Measurements from ENCODE around the gene CASS4. TPM values are rescaled to one million over a fixed set of nuclear protein-coding genes. Genes with fewer than 3 reads are reported as not detected.

The CASS4 gene
- total and polyA plus RNA-seq, 2 donors (not counting 3 experiments of a cell fraction or from before 2014, with no cell fraction given): not detected

- H3K4me2 ChIP-seq (ENCODE audit: insufficient read depth, low read length): no peak overlapping the region
- ChIA-PET POLR2A (no interaction called here), CTCF (interaction anchor here (1.4 to 1.5 kb wide), 3 partner anchors 16 to 28 kb away, joined by 3 to 5 read pairs (median 4); partner anchors contain the start of gene CASS4)
- no peak overlapping the region for H3K9ac ChIP-seq (replicated peaks; ENCODE audit: extremely low read depth, insufficient read depth, low read length)
- DNase-seq (ENCODE audit: low read depth, low spot score) (no peak), FAIRE-seq (no peak)
- H3K36me3 ChIP-seq (ENCODE audit: control insufficient read depth in 2 of 2, extremely low read depth in 1 of 2, insufficient read depth in 2 of 2, low read length in 2 of 2): peaks cover 14 to 24% of the 10 kb centered on the region in 2 experiments
- intact Hi-C loops (cut with micrococcal nuclease): no loop called here
- dilution Hi-C loops (cut with MboI; ENCODE audit: extremely low pct_ligation_motif_present, low sequenced_read_pairs): no loop called here
- peaks cover 14% of the 10 kb centered on the region for H3K4me1 ChIP-seq (ENCODE audit: control insufficient read depth, extremely low read depth, insufficient read depth, low read length)
- no TSS peak for BruUV-seq (replicated peaks)
- no peak overlapping the region for H3K4me3 ChIP-seq (replicated peaks in 1 of 3; ENCODE audit: insufficient read depth in 1 of 3, low read depth in 1 of 3, low read length in 3 of 3)
- TF ChIP-seq GATA2 (IDR thresholded peaks at IDR 0.05; ENCODE audit: insufficient read depth, insufficient read length, low read depth, low read length) (no peak), CTCF (IDR thresholded peaks at IDR 0.05; ENCODE audit: extremely low read depth in 1 of 2, insufficient read depth in 1 of 2, low read depth in 1 of 2, low read length in 2 of 2) (no peak), FOS (IDR thresholded peaks at IDR 0.05; ENCODE audit: borderline replicate concordance, insufficient read depth, low read length) (no peak), POLR2AphosphoS5 (IDR thresholded peaks at IDR 0.05; ENCODE audit: insufficient read depth, low read depth, low read length) (no peak), MYC (IDR thresholded peaks at IDR 0.05; ENCODE audit: low read depth, low read length) (no peak), POLR2A (IDR thresholded peaks at IDR 0.05; ENCODE audit: low read depth, low read length) (no peak), JUN (IDR thresholded peaks at IDR 0.05; ENCODE audit: borderline replicate concordance, insufficient read depth, insufficient read length, low read depth) (no peak), EZH2 (IDR thresholded peaks at IDR 0.05; ENCODE audit: borderline replicate concordance, low read depth, low read length, severe bottlenecking) (no peak)
- TF ChIP-seq, protein P1, sequence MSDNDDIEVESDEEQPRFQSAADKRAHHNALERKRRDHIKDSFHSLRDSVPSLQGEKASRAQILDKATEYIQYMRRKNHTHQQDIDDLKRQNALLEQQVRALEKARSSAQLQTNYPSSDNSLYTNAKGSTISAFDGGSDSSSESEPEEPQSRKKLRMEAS (IDR thresholded peaks at IDR 0.05; ENCODE audit: insufficient read depth, insufficient read length): no peak
- H3K27ac ChIP-seq (ENCODE audit: insufficient read depth, low read depth, low read length): no peak overlapping the region
- no peaks in the 10 kb centered on the region for H4K20me1 ChIP-seq (replicated peaks; ENCODE audit: control insufficient read depth, extremely low read depth, insufficient read depth, low read length)
- H3K9me3 ChIP-seq (replicated peaks; ENCODE audit: control insufficient read depth, insufficient read depth, low read length): no peaks in the 10 kb centered on the region
- no peaks in the 10 kb centered on the region for H3K9me1 ChIP-seq (replicated peaks; ENCODE audit: control insufficient read depth, extremely low read depth, insufficient read depth, low read length)
- no peak overlapping the region for H2AFZ ChIP-seq (ENCODE audit: low read depth, low read length)
- peaks cover 41% of the 10 kb centered on the region for H3K79me2 ChIP-seq (ENCODE audit: control insufficient read depth, insufficient read depth, low read length)
- H3K27me3 ChIP-seq (ENCODE audit: control insufficient read depth in 2 of 2, insufficient read depth in 2 of 2, low read length in 2 of 2): no peaks in the 10 kb centered on the region
Measured at GRCh38 chr20:56395166-56395565, 16.9 kb upstream of the CASS4 start.
